IPS-NIHi11 (cell line): ENCODE measurements around the gene TMEM255B.
"Not testable (repeated sequence)": the region's sequence is repeated elsewhere in the genome, so short reads cannot be mapped to it uniquely, and the experiment has no call there.

ENCODE experiments used
- DNase-seq: peaks from one replicate; pipeline ENCODE4 v3.0.0; 2012; ENCODE audit warnings: mixed read lengths, low spot score

TMEM255B gene

DNA sequence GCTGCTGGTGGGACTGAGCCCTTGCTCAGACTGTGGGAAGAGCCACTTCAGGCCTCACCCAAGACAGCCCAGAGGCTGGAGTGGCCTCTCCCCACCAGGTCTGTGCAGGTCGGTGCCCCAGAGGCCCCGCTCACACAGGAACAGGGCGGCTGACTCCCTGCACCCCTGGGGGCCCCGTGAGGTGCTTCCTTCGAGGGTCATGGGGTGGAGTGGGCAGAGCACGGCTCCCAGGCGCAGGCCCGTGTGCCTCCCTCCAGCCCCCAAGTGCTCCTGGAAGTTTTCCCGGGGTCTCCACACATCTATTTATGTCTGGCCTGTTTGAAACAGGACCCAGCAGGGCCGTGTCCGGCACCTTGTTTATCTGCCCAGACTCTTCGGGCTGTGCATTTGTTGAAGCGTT is 9.5 kb upstream of the TMEM255B start:
- no peak for DNase-seq

DNA sequence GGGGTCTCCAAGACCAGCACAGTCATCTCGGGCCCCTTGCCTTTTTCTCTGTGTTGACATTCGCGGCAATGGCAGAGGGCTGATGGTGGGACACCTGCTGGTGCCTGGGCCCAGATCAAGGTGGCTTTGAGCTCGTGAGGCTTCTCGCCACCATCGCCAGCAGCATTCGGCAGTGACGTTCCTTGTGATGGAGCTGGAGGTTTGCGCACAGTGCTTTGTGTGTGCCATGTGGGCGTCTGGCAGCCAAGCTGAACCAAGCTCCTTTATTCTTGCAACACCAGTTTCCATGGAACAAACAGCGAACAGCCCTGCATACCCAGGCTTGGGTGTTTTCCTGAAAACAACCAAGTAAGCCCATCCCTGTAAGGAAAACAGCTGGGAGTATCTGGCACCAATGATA is 9.1 kb upstream of the TMEM255B start:
- no peak for DNase-seq

DNA sequence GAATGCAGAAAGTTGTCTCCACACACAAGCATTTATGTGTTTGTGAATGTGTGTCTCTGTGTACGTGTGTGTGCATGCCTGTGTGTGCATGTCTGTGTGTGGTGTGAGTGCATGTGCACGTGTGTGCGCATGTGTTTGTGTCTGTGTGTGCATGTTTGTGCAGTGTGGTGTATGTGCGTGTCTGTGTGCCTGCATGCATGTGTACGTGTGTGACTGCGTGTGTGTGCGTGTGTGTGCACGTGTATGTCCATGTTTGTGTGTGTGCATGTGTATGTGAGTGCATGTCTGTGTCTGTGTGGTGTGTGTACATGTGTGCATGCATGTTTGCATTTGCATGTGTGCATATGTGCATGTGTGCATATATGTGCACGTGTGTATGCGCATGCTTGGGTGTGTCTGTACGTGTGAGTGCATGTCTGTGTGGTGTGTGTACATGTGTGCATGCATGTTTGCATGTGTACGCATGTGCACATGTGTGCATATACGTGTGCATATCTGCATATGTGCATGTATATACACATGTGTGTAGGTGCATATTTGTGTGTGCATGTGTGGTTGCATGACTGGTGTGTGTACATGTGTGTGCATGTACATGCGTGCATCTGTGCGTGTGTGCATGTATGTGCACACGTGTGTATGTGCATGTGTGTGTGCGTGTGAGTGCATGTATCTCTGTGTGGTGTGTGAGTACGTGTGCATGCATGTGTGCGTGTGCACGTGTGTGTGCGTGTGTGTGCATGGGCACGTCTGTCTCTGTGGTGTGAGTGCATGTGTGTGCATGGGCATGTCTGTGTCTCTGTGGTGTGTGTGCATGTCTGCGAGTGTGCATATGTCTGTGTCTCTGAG is 8.2 kb upstream of the TMEM255B start:
- no peak for DNase-seq

DNA sequence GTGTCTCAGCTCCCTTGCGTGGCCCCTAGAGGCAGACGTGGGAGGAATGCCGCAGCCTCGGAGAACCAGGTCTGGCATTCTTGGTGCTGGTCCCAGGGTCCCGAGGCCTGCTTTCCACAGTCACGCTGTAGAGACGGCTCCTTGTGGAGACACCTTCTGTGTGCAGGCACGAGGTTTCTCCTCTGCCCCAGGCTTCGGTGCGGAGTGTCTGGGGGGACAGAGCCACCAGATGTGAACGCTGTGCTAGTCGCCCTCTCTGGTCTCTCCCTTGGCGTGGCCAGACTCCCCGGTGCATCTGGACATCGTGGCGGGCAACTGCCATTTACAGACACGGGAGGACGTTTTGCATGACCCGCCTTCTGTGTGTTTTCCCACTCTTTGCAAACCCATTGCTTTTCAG is 7.5 kb upstream of the TMEM255B start:
- no peak for DNase-seq

DNA sequence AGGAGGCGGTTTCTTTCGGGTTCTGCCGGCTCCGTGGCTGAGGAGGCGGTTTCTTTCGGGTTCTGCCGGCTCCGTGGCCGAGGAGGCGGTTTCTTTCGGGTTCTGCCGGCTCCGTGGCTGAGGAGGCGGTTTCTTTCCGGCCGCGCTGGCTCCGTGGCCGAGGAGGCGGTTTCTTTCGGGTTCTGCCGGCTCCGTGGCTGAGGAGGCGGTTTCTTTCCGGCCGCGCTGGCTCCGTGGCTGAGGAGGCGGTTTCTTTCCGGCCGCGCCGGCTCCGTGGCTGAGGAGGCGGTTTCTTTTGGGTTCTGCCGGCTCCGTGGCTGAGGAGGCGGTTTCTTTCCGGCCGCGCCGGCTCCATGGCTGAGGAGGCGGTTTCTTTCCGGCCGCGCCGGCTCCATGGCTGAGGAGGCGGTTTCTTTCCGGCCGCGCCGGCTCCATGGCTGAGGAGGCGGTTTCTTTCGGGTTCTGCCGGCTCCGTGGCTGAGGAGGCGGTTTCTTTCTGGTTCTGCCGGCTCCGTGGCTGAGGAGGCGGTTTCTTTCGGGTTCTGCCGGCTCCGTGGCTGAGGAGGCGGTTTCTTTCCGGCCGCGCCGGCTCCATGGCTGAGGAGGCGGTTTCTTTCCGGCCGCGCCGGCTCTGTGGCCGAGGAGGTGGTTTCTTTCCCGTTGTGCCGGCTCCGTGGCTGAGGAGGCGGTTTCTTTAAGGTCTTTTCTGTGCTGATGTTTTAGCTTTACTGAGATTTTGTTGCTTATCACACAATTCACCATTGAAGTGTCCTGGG is 6.6 kb upstream of the TMEM255B start:
- not testable (repeated sequence) for DNase-seq

DNA sequence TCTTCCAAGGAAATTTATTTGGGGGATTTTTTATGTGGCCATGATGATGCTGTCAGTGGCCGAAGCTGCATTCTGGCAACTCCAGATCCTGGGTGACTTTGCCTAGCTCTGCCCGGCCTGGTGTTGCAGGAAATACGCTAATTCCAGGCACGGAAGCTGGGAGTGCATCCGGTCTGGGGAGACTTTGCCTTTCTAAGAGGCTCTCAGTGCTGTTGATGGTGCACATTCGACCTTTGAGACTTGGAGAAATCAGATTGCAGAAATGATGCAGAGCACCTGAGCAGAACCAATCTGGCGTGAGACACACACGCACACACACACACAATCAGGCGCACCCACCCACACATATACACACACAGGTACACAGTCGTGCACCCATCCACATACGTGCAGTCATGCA is 5.9 kb upstream of the TMEM255B start:
- no peak for DNase-seq

DNA sequence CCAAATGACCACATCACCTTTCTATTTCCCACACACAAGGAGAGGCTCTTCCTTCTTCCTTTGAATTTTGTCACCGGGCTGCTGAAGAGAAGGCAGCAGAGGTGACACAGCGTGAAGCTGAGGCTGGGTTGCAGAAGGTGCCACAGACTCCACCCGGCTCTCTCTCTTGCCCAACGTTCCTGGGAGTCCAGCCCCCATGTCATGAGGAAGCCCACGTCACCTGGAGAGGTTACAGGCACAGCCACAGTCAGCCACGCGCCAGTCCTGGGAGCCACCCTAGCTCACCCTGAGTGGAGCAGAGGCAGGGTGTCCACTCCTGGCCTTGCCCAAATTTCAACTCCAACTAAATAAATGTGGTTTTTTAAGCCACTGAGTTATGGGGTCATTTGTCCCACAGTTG is 4.8 kb upstream of the TMEM255B start:
- DNase-seq, result no peak

DNA sequence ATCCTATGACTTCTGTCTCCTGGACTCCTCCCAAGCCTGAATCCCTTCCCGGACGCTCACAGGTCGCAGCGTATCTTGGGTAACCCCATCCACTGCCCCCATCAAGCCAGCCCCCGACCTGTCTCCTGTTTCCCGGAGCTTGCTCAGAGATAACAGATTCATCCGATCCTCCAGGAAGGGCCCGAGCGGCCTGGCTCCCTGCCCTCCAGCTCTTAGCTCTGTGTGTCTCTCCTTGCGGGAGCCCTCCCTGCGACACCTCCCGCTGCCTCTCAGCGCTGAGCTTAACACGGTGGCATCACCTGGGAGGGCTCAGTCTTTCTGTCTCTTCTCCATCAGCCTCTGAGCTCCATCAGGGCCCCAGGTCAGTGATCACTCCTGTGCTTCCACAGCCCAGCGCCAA is 4.3 kb upstream of the TMEM255B start:
- DNase-seq, result no peak

DNA sequence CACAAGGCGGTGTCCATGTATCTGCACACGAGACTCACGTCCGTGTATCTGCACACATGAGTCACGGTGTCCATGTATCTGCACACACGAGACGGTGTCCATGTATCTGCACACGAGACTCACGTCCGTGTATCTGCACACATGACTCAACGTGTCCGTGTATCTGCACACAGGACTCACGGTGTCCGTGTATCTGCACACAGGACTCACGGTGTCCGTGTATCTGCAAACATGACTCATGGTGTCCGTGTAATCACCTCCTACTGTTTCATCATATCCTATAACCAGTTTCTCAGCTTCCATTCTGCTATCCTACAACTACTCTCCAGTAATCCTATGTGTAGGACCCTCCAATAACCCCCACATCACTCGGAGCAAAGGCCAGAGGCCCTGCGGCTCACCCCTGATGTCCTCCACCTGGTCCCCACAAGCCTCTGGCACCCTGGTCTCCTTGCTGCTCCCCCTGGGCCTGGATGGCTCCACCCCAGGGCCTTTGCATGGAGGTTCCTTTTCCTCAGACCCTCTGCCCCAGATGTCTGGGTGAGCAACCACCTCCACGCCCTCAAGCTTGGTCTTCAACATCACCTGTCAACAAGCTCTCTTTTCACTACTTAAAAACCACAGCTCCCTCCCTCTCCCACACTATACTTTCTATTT is 2.5 kb upstream of the TMEM255B start:
- no peak for DNase-seq

DNA sequence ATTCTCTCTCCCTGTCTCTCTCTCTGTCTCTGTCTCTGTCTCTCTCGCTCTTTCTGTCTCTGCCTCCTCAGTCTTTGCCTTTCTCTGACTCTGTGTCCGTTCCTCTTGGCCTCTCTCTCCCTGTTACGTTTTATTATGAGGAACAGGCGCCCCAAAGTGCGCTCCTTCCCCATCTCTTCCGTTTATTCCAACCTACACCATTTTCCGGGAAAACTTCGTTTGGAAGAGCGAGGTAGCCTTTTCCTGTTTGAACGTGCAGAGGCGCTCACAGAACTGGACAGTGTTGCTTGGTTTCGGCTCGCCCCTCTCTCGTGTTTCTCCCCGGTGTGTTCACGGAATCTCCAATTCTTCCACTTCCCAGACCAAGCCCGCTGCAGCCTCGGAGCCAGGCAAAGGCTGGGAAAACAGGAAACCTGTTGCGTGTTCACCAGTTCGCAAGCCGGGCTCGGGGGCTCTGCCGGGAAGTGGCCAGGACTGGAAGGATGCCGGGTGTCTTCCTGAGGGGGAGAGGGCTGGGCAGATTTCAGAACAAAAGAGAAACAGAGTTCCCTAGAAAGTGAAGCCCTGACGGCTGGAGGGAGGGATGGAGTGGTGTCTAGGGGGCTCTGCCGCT is 605 bp downstream of the TMEM255B start:
- DNase-seq, result peak; percentile 52

DNA sequence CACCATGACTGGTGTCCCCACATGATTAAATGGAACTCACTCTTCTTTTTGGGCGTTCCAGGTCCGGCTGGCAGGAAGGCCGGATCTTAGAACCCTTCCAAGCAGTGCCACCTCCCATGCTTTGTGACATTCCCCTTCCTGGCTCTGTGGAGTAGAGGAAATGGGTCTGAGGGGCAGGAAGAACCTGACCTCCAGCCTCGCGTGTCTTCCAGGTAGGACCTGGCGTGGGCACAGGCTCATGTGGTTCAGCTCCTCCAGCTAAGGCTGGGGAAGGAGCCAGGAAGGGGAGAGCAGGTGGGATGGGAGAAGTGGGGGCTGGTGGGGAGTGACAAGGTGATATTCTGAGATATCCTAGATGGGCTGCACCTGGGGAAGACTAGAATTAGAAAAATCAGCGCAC is 2.1 kb downstream of the TMEM255B start:
- no peak for DNase-seq

DNA sequence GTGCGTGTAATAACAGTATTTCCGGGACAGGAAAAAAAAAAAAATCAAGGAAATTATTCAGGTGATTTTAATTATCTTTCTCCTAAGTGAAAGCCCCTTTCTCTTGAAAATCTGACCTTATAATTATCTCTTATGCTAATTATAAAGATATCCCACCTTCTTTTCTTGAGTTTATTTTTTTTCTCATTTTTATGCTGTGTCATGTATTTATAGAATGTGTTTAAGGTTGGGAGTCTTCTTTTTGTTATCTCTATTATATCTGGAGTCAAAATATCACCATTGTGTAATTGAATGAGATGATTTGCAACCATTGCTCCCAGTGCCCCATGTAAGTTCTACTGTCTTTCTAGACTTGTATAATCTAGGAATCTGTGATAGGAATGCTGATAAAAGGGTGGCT is 3.0 kb downstream of the TMEM255B start:
- DNase-seq, result no peak

DNA sequence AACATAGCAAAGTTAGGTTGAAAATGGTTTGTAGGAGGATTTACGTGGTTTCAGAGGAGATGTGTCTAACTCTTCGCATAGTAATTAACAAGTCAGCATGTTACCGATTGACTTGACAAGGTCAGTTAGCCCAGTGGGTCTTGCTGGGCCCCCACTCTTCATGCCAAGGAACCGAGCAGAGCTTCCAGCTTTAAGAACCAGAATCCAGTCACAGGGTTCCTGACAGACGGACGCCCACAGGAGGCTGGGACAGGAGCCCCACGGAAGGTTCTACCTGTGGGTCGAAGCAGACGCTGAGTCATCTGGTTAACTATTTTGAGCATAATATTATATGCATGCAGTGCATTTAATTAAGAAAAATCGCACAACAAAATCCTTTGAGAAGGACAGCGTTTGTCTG is 3.5 kb downstream of the TMEM255B start:
- no peak for DNase-seq

DNA sequence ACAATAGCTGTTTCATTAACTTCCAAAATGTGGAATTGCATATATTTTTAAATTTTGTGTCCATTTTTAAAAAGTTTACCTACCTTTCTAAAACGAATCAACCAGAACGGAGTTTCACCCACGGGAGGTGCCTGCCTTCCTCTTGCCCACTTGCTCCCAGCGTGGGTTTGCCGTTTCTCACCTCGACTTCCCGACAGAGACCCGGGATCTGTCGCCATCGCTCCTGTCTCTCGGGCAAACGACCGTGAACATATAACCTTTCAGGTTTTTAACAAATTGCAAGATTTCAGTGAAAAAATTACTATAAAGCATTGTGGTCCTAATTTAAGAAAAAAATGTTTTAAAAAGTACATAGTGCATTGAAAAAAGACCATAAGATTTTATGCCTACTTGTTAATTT is 4.2 kb downstream of the TMEM255B start:
- DNase-seq, result no peak

DNA sequence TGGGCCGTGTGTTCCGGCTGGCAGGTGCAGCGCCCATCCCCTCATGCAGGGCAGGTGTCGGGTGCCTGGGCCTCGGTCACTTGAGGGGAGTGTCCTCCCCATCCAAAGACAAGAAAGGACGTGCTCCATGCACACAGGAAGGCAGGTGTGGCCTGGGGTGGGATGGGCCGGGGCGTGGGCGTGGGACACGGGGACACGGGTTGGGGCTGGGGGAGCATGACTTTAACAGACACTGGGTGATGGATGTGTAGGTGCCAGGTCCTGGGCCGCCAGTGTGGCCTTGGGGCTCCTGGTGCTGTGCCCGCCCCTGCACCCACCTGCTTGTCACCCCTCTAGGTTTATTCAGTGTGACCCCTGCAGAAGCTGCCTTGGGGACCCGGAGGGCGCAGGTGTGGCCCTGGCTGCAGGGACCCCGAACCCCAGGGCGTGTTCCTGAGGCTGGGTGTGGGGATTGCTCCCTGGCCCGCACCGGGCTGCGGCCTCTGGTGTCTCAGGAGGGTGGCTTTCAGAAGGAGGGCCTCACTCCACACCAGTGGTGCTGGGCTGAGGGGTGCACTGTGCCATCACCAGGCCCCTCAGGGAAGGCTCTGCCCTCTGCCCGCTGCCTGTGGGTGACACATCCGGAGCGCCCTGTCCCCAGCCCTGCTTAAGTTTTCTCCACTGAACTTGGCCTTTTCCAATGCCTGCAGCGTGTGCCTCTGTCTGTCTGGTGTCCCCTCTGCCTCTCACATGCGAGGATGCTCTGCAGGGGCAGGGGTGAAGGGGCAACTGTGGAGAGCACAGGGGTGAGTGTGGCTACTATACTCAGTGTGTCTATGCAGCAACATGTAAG is 5.2 kb downstream of the TMEM255B start:
- no peak for DNase-seq

DNA sequence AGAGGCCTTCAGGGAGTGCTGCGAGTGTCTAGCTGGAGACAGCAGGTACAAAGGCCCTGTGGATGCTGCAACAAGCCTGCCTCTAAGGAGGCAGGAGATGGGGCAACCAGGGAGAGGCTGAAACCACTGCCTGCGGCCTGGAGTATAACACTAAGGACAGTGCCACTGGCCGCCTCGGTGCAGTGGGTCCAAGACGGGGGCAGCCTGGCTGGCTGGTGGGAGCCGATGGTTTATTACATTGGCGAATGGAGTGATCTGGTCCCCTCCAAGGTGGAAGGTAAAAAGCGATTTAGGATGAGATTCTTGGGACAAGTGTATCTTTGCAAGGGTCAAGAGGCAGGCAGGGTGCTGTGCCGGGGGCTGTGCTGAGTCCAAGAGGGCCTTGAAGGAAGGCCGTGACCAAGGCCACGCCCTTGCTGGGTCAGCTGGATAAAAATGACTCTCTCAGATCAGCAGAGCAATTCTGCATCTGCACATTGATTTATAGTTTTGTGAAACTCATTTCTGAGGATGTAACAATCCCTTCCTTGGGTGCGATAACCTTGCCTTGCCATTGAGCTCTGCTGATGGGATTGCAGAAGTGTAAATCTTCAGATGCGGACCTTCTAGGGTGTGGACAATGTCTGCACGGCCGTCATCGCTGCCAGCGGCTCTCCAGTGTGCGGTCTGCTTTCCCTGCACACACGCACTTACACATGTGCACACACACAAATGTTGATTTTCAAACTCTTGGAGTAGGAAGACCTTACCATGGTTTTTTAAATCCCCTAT is 6.0 kb downstream of the TMEM255B start:
- no peak for DNase-seq

DNA sequence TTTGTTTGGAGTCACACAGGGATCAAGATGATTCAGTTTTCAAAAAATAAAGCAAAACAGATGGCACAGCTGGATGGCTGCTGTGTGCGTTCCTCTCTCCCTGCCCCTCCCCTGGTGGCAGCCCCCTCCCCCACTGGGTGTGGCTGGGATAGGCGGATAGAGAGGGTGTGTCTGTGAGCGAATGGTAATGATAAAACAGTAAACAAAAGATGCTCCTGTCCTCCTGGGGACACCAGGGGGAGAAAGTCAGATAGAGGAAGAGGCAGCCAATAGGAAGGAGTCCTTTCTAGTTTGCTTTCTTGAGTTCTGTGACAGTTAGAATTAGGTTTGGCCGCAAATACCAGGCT is 6.5 kb downstream of the TMEM255B start:
- peak; percentile 50 for DNase-seq

DNA sequence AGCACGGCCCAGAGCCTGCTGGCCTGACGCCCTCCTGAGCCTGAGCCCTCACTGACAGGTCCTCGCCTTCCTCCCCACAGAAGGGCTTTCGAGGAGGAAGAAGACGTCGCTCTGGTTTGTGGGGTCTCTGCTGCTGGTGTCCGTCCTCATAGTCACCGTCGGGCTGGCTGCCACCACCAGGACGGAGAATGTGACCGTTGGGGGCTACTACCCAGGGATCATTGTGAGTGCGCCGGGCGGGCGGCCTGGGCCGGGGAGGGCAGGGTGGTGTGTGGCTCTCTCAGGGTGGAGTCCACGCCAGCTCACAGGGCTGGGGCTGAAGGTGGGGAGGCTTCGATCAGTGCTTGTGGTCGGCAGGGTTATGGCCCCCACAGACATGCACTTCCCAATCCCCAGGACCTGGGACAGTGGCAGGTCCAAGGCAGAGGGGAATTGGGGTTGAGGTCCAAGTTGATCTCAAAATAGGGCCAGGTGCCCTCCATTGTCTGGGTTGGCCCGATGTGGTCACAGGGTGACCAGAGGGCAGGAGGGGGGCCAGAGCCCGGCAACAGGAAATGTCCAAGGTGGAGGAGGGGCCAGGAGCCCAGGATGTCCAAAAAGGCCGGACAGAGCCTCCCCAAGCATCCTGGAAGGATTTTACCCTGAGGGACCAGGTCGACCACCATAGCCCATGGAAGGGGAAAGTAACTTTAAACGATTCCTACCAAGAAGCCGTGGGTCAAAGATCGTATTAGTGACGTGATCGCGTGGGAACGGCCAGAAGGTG is 7.2 kb downstream of the TMEM255B start:
- no peak for DNase-seq

DNA sequence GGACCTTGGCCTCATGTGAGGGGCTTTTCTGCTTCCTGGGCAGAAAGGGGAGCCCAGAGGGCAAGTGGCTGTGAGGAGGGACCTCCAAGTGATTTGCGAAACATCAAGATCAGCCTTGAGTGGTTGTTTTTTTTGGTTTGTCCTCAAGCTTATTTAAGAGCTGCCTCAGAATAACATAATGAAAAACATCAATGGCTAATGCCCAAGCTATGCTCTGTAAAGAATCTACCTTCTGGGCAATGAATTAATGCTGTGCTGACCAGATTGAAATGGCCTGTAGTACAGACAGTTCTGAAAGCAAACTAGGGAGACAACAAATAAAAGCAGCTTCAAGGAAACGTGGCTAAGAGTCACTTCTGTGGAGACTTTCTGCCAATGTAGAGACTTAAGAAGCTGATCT is 8.3 kb downstream of the TMEM255B start:
- DNase-seq, result no peak
